ENCODE results near the gene TOM1L1. TPM values are rescaled to one million over a fixed set of nuclear protein-coding genes. Genes with fewer than 3 reads are reported as not detected.

Gene TOM1L1
- total RNA-seq, 1 experiment from 2014 or later = 46.8 TPM

DNA sequence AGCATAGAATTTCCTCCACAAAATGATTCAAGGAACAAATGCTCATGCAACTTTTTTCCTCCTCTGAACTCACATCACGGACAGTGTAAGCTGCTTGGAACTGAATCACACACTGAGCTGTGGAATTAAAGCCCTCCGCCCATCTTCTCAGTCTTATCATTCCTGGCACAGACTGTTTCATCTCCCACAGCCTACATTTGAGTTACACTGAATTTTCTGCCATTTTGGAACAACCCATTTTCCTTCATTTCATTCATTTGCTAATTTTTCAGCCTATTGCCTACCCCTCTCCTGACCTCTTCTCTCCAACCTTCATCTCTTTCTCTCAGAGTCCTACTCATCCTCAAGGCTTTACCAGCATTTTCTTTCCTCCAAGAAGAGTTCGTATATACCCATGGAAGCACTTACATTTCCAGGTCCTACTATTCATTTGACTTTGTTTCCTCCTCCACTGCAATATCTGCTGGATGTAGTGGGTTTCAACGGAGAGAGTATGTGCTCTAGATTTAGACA, 39.1 kb upstream of the TOM1L1 start:
- no peaks in the 10 kb centered on the region for H3K9me3 Mint-ChIP-seq (ENCODE audit: low read depth, unreplicated experiment)
- BruUV-seq (replicated peaks) = no TSS peak
- no peak overlapping the region for H3K27ac Mint-ChIP-seq (ENCODE audit: unreplicated experiment)
- TF ChIP-seq, protein P1, sequence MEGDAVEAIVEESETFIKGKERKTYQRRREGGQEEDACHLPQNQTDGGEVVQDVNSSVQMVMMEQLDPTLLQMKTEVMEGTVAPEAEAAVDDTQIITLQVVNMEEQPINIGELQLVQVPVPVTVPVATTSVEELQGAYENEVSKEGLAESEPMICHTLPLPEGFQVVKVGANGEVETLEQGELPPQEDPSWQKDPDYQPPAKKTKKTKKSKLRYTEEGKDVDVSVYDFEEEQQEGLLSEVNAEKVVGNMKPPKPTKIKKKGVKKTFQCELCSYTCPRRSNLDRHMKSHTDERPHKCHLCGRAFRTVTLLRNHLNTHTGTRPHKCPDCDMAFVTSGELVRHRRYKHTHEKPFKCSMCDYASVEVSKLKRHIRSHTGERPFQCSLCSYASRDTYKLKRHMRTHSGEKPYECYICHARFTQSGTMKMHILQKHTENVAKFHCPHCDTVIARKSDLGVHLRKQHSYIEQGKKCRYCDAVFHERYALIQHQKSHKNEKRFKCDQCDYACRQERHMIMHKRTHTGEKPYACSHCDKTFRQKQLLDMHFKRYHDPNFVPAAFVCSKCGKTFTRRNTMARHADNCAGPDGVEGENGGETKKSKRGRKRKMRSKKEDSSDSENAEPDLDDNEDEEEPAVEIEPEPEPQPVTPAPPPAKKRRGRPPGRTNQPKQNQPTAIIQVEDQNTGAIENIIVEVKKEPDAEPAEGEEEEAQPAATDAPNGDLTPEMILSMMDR (IDR thresholded peaks at IDR 0.05; ENCODE audit: unreplicated experiment) = no peak
- H3K4me3 Mint-ChIP-seq (ENCODE audit: low read depth, unreplicated experiment) = no peak overlapping the region
- CTCF ChIA-PET = no interaction called here
- peaks cover 16% of the 10 kb centered on the region for H3K27me3 Mint-ChIP-seq (ENCODE audit: unreplicated experiment)
- no peaks in the 10 kb centered on the region for H3K4me1 Mint-ChIP-seq (ENCODE audit: low read depth, unreplicated experiment)
- intact Hi-C loops (cut with micrococcal nuclease; ENCODE audit: unreplicated experiment) = no loop called here
- DNase-seq = no peak
- H3K36me3 Mint-ChIP-seq (ENCODE audit: insufficient read depth, unreplicated experiment) = no peaks in the 10 kb centered on the region

DNA sequence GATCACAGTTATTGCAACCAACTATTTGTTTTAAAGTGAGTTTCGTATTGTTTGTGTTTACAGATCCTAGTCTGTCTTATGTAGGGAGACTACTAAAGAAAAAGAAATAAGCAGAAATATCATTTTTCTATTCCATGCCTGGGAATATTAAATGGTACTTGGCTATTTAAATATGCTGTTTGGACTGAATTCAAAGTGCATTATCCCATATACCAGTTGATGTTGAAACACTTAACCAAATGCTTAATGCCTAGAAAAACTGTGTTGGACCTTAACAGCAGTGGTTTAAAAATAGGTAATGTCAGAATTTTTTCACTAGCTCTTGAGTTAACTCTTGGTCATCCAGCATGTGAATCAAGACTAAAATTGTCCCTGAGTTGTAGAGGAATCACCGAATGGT, 37.5 kb upstream of the TOM1L1 start:
- H3K27me3 Mint-ChIP-seq (ENCODE audit: unreplicated experiment) = peaks cover 16% of the 10 kb centered on the region
- CTCF ChIA-PET = no interaction called here
- intact Hi-C loops (cut with micrococcal nuclease; ENCODE audit: unreplicated experiment) = no loop called here
- H3K27ac Mint-ChIP-seq (ENCODE audit: unreplicated experiment) = no peak overlapping the region
- TF ChIP-seq, protein P1 (IDR thresholded peaks at IDR 0.05; ENCODE audit: unreplicated experiment) = no peak
- H3K9me3 Mint-ChIP-seq (ENCODE audit: low read depth, unreplicated experiment) = no peaks in the 10 kb centered on the region
- BruUV-seq (replicated peaks) = no TSS peak
- no peaks in the 10 kb centered on the region for H3K36me3 Mint-ChIP-seq (ENCODE audit: insufficient read depth, unreplicated experiment)
- H3K4me3 Mint-ChIP-seq (ENCODE audit: low read depth, unreplicated experiment) = no peak overlapping the region
- H3K4me1 Mint-ChIP-seq (ENCODE audit: low read depth, unreplicated experiment) = no peaks in the 10 kb centered on the region
- DNase-seq = no peak

DNA sequence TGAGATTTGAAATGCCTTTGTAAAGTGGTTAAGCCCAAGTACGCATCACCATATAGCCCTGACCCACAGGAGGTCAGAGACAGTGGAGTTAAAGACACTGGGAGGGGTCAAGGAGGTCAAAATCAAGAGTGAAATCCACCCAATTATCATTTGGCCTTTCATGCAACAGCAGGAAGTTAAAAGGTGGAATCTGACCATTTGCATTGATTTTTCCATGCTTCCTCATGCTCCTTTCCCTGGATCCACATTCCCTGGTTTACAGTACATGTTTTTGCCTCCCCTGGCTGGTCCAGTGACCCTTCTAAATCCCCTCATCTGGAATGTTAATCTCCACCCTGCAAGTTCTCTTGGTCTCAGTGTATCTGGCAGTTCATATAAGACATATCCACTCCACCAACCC, 36.6 kb upstream of the TOM1L1 start:
- H3K27ac Mint-ChIP-seq (ENCODE audit: unreplicated experiment) = no peak overlapping the region
- H3K9me3 Mint-ChIP-seq (ENCODE audit: low read depth, unreplicated experiment) = no peaks in the 10 kb centered on the region
- peaks cover 16% of the 10 kb centered on the region for H3K27me3 Mint-ChIP-seq (ENCODE audit: unreplicated experiment)
- intact Hi-C loops (cut with micrococcal nuclease; ENCODE audit: unreplicated experiment) = no loop called here
- CTCF ChIA-PET = no interaction called here
- no peak for DNase-seq
- TF ChIP-seq, protein P1 (IDR thresholded peaks at IDR 0.05; ENCODE audit: unreplicated experiment) = no peak
- BruUV-seq (replicated peaks) = no TSS peak
- no peaks in the 10 kb centered on the region for H3K4me1 Mint-ChIP-seq (ENCODE audit: low read depth, unreplicated experiment)
- H3K4me3 Mint-ChIP-seq (ENCODE audit: low read depth, unreplicated experiment) = no peak overlapping the region
- no peaks in the 10 kb centered on the region for H3K36me3 Mint-ChIP-seq (ENCODE audit: insufficient read depth, unreplicated experiment)

DNA sequence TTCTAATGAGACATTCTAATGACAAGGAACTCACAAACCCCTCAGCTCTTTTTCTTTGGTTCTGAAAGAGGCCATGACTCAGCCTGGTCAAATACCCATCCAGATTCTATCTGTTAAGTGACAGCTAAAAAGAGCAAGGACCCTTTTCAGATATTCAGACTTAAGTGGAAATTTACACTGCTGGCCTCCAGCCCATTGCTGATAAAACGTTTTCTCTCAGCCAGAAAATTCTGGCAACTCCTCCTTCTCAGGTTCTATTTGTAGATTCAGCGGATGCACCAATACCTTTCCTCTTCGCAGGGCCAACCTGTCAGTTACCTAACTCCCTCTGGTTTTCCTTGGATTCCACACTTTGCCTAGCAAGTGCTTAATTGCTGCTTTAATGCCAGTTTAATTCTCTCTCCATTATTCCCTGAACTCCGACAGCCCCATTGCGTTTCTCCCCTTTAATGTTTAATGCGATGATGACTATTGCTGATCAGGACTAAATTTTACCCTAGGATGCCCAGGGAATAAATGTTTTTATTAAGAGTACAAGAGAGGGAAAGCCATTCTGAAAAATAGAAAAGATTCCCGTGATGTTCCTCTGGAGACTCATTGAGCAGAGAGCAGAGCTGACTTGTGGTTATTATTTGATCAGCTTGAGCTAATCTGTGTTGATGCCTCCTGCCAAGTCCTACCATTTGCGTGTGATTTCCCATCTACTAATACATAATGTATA, 35.9 kb upstream of the TOM1L1 start:
- intact Hi-C loops (cut with micrococcal nuclease; ENCODE audit: unreplicated experiment) = no loop called here
- Mint-ChIP-seq H3K9me3 (ENCODE audit: low read depth, unreplicated experiment) (no peaks in the 10 kb centered on the region), H3K27me3 (ENCODE audit: unreplicated experiment) (peaks cover 16% of the 10 kb centered on the region), H3K4me3 (ENCODE audit: low read depth, unreplicated experiment) (no peak overlapping the region), H3K27ac (ENCODE audit: unreplicated experiment) (no peak overlapping the region), H3K36me3 (ENCODE audit: insufficient read depth, unreplicated experiment) (no peaks in the 10 kb centered on the region), H3K4me1 (ENCODE audit: low read depth, unreplicated experiment) (no peaks in the 10 kb centered on the region)
- CTCF ChIA-PET = no interaction called here
- BruUV-seq (replicated peaks) = no TSS peak
- DNase-seq = no peak
- TF ChIP-seq, protein P1 (IDR thresholded peaks at IDR 0.05; ENCODE audit: unreplicated experiment) = no peak

All from Calu3 (cell line).